Measurements from ENCODE around the gene SLC25A36. TPM values are rescaled to one million over a fixed set of nuclear protein-coding genes. Genes with fewer than 3 reads are reported as not detected.

Gene SLC25A36
- total and polyA plus RNA-seq, 4 donors: 1.5 to 20.5 (median 5.4) TPM

- Histone ChIP-seq H3K4me1 (ENCODE audit: control insufficient read depth in 4 of 4, insufficient read depth in 4 of 4, low read length in 3 of 4) (no peaks in the 10 kb centered on the region), H3K4me3 (ENCODE audit: low read depth in 1 of 3, low read length in 3 of 3) (no peak overlapping the region), H3K36me3 (ENCODE audit: control insufficient read depth in 4 of 4, insufficient read depth in 3 of 4, low read depth in 1 of 4, low read length in 3 of 4) (no peaks in the 10 kb centered on the region), H3K9me3 (ENCODE audit: control insufficient read depth in 4 of 4, low read length in 3 of 4) (no peaks in the 10 kb centered on the region), H3K27me3 (ENCODE audit: control insufficient read depth in 4 of 4, insufficient read depth in 4 of 4, low read length in 3 of 4) (peaks cover 0 to 4% (median 3%) of the 10 kb centered on the region in 4 donors), H3K9ac (ENCODE audit: low read depth in 1 of 2, low read length in 2 of 2) (no peak overlapping the region), H3K27ac (ENCODE audit: low read depth in 1 of 2, low read length in 2 of 2) (no peak overlapping the region)
- no peak for TF ChIP-seq MAX (IDR thresholded peaks at IDR 0.05)
- no peak for TF ChIP-seq RAD21 (IDR thresholded peaks at IDR 0.05)
- DNase-seq (ENCODE audit: low spot score): no peak
- 89% methylated on average over 2 of the region's 2 CpGs for whole genome bisulfite sequencing
Observed at GRCh38 chr3:140905559-140905958, 36.1 kb upstream of the SLC25A36 start.

GRCh38 chr3:140906785-140907184 is 34.9 kb upstream of the SLC25A36 start:
- H3K9ac ChIP-seq (ENCODE audit: low read depth in 1 of 2, low read length in 2 of 2): no peak overlapping the region
- peaks cover 0 to 1% (median under 1%) of the 10 kb centered on the region in 4 donors for H3K4me1 ChIP-seq (ENCODE audit: control insufficient read depth in 4 of 4, insufficient read depth in 4 of 4, low read length in 3 of 4)
- H3K36me3 ChIP-seq (ENCODE audit: control insufficient read depth in 4 of 4, insufficient read depth in 3 of 4, low read depth in 1 of 4, low read length in 3 of 4): no peaks in the 10 kb centered on the region
- H3K27me3 ChIP-seq (ENCODE audit: control insufficient read depth in 4 of 4, insufficient read depth in 4 of 4, low read length in 3 of 4): peaks cover 0 to 4% (median 3%) of the 10 kb centered on the region in 4 donors
- no peak for DNase-seq (ENCODE audit: low spot score)
- no peaks in the 10 kb centered on the region for H3K9me3 ChIP-seq (ENCODE audit: control insufficient read depth in 4 of 4, low read length in 3 of 4)
- TF ChIP-seq HNF4G (IDR thresholded peaks at IDR 0.05) (no peak), SP1 (IDR thresholded peaks at IDR 0.05) (no peak)
- WGBS: 60% methylated on average over 1 of the region's 1 CpG
- no peak overlapping the region for H3K27ac ChIP-seq (ENCODE audit: low read depth in 1 of 2, low read length in 2 of 2)
- no peak overlapping the region for H3K4me3 ChIP-seq (ENCODE audit: low read depth in 1 of 3, low read length in 3 of 3)

- H3K4me3 ChIP-seq (ENCODE audit: low read depth in 1 of 3, low read length in 3 of 3): no peak overlapping the region
- no peaks in the 10 kb centered on the region for H3K9me3 ChIP-seq (ENCODE audit: control insufficient read depth in 4 of 4, low read length in 3 of 4)
- H3K9ac ChIP-seq (ENCODE audit: low read depth in 1 of 2, low read length in 2 of 2): no peak overlapping the region
- no peak overlapping the region for H3K27ac ChIP-seq (ENCODE audit: low read depth in 1 of 2, low read length in 2 of 2)
- 61% methylated on average over 5 of the region's 5 CpGs for WGBS
- peaks cover 0 to 4% (median 1%) of the 10 kb centered on the region in 4 donors for H3K4me1 ChIP-seq (ENCODE audit: control insufficient read depth in 4 of 4, insufficient read depth in 4 of 4, low read length in 3 of 4)
- peaks cover 0 to 16% (median 6%) of the 10 kb centered on the region in 4 donors for H3K27me3 ChIP-seq (ENCODE audit: control insufficient read depth in 4 of 4, insufficient read depth in 4 of 4, low read length in 3 of 4)
- TF ChIP-seq ZBTB33 (IDR thresholded peaks at IDR 0.05): no peak
- TF ChIP-seq SP1 (IDR thresholded peaks at IDR 0.05): no peak
- TF ChIP-seq FOXA2 (IDR thresholded peaks at IDR 0.05): no peak
- TF ChIP-seq MAX (IDR thresholded peaks at IDR 0.05): no peak
- TF ChIP-seq REST (IDR thresholded peaks at IDR 0.05): no peak
- no peak for TF ChIP-seq ATF3 (IDR thresholded peaks at IDR 0.05)
- no peaks in the 10 kb centered on the region for H3K36me3 ChIP-seq (ENCODE audit: control insufficient read depth in 4 of 4, insufficient read depth in 3 of 4, low read depth in 1 of 4, low read length in 3 of 4)
- DNase-seq (ENCODE audit: low spot score): no peak
Observed at GRCh38 chr3:140910860-140911259, 30.8 kb upstream of the SLC25A36 start.
